ENCODE results near the gene RAMP1.

The RAMP1 gene

DNA sequence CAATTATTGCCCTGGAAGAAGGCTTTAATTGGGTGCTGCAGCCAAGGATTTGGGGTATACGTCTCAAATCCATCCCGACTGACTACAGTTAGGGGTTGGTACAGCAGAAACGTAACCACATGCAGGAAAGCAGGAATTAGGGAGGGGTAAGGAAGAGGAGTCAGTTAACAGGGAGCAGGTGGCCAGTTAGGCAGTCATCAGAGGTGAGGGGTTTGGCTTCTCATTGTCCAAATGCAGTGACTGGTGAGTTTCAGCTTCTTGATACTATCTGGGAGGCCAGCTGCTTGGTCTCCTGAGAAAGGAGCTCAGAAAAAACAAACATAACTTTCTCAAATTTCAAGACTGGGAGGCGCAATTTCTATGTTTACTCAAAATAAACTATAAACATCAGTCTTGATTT, 68.6 kb downstream of the RAMP1 start:
- H3K27me3 Mint-ChIP-seq = no peaks in the 10 kb centered on the region
- H3K4me3 Mint-ChIP-seq = no peak overlapping the region
- no peaks in the 10 kb centered on the region for H3K9me3 Mint-ChIP-seq
- DNase-seq = no peak
- peaks cover 14% of the 10 kb centered on the region in 2 donors for H3K4me1 Mint-ChIP-seq (ENCODE audit: low read depth in 2 of 2)
- H3K36me3 Mint-ChIP-seq (ENCODE audit: insufficient read depth) = peaks cover 2% of the 10 kb centered on the region
- H3K27ac Mint-ChIP-seq = no peak overlapping the region
- no peak for ATAC-seq (replicated peaks)

GRCh38 chr2:237929979-237930378, 70.6 kb downstream of the RAMP1 start:
- no peaks in the 10 kb centered on the region for H3K9me3 Mint-ChIP-seq
- no peak overlapping the region for H3K27ac Mint-ChIP-seq
- no peak overlapping the region for H3K4me3 Mint-ChIP-seq

GRCh38 chr2:237931205-237931721, 71.8 kb downstream of the RAMP1 start:
- ATAC-seq (replicated peaks) = no peak
- no peaks in the 10 kb centered on the region for H3K9me3 Mint-ChIP-seq
- peaks cover 8 to 14% of the 10 kb centered on the region in 2 donors for H3K27me3 Mint-ChIP-seq
- H3K27ac Mint-ChIP-seq = no peak overlapping the region
- H3K36me3 Mint-ChIP-seq (ENCODE audit: insufficient read depth) = peaks cover 2% of the 10 kb centered on the region
- H3K4me3 Mint-ChIP-seq = no peak overlapping the region
- H3K4me1 Mint-ChIP-seq (ENCODE audit: low read depth in 2 of 2) = peaks cover 1 to 10% of the 10 kb centered on the region in 2 donors
- no peak for DNase-seq

More at GRCh38 chr2:237929979-237930378, 70.6 kb downstream of the RAMP1 start:
- no peak for DNase-seq
- Mint-ChIP-seq H3K36me3 (ENCODE audit: insufficient read depth) (peaks cover 2% of the 10 kb centered on the region), H3K4me1 (ENCODE audit: low read depth in 2 of 2) (peaks cover 11% of the 10 kb centered on the region in 2 donors), H3K27me3 (peaks cover 8 to 14% of the 10 kb centered on the region in 2 donors)
- ATAC-seq (replicated peaks) = no peak

- H3K27ac Mint-ChIP-seq = no peak overlapping the region
- H3K4me1 Mint-ChIP-seq (ENCODE audit: low read depth in 2 of 2) = peaks cover 0 to 6% of the 10 kb centered on the region in 2 donors
- H3K4me3 Mint-ChIP-seq = no peak overlapping the region
- no peaks in the 10 kb centered on the region for H3K9me3 Mint-ChIP-seq
- H3K36me3 Mint-ChIP-seq (ENCODE audit: insufficient read depth) = peaks cover 2% of the 10 kb centered on the region
- no peak for DNase-seq
- peaks cover 8 to 14% of the 10 kb centered on the region in 2 donors for H3K27me3 Mint-ChIP-seq
- ATAC-seq (replicated peaks) = no peak
Observed at GRCh38 chr2:237932731-237933131, 73.3 kb downstream of the RAMP1 start.

DNA sequence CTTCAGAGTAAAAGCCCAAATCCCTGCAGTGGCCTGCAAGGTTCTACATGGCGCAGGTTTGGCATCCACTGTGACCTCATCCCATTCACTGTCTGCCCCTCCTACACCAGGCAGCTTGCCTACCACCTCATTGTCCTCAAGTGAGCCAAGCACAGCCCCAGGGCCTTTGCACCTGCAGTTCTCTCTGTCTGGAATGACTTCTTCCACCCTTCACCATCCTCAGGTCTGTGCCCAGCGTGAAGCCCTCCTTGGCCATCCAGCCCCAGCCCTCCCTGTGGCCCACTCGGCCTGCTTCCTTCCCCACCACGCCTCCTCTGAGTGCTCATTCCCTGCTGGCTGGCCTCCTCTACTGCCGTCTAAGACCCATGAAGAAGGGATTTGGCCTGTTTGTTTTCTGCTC, 74.8 kb downstream of the RAMP1 start:
- H3K27ac Mint-ChIP-seq = peak overlapping the region in 1 of 2 donors; percentile 54

DNA sequence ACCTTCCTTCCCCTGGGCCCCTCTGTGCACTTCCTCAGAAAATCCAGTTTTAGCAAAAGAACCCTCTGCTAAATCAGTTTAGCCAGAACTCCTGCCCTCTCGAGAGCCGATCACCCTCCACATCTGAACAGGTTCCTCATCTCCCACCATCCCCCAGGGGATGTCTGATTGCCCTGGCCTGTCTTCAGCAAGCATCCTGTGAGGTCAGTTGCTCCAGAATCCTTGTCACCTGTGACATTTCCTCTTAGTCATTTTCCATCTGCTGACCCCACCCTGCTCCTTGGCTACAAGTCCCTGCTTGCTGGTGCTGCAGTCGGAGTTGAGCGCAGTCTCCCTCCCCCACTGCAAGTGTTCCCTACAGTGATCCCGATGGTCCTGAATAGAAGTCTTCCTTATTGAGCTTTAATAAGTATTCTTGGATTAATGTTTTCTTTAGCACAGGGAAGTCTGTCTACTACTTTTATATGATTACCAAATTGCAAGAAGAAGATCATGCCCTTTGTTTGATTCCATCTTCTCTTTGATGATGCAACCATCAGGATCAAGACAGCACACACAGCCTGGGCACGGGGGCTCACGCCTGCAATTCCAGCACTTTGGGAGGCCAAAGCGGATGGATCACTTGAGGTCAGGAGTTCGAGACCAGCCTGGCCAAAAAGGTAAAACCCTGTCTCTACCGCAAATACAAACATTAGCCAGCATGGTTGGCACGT, 76.5 kb downstream of the RAMP1 start:
- H3K4me1 Mint-ChIP-seq (ENCODE audit: low read depth in 2 of 2) = peaks cover 10 to 14% of the 10 kb centered on the region in 2 donors
- DNase-seq = no peak
- ATAC-seq (replicated peaks) = no peak
- peaks cover 8 to 14% of the 10 kb centered on the region in 2 donors for H3K27me3 Mint-ChIP-seq
- H3K4me3 Mint-ChIP-seq = no peak overlapping the region
- H3K27ac Mint-ChIP-seq = no peak overlapping the region
- no peaks in the 10 kb centered on the region for H3K36me3 Mint-ChIP-seq (ENCODE audit: insufficient read depth)
- peaks cover 0 to 6% of the 10 kb centered on the region in 2 donors for H3K9me3 Mint-ChIP-seq

More for the DNA sequence above, 74.8 kb downstream of the RAMP1 start:
- no peak overlapping the region for H3K4me3 Mint-ChIP-seq
- H3K36me3 Mint-ChIP-seq (ENCODE audit: insufficient read depth) = peaks cover 2% of the 10 kb centered on the region
- DNase-seq = no peak
- ATAC-seq (replicated peaks) = no peak
- H3K27me3 Mint-ChIP-seq = peaks cover 8 to 14% of the 10 kb centered on the region in 2 donors
- no peaks in the 10 kb centered on the region for H3K9me3 Mint-ChIP-seq
- peaks cover 3 to 5% of the 10 kb centered on the region in 2 donors for H3K4me1 Mint-ChIP-seq (ENCODE audit: low read depth in 2 of 2)

DNA sequence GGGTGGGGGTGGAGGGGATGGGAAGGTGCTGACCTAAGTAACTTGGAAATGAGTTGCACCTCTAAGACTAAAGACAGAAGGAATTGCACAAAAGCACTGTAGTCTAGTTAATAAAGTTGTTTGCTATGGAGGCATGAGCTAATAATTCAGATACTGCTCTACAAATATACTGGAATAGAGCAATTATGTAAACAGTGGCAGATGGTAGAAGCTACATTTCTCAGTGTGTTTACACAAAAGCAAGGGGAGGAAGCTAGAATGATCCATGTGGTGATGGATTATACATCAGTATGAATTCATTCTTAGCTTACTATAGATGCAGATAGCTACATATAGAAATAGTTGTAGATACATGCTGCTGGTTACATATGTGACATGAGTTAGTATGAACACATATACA, 79.8 kb downstream of the RAMP1 start:
- DNase-seq (no peak), ATAC-seq (replicated peaks) (no peak)
- Mint-ChIP-seq H3K27me3 (peaks cover 0 to 4% of the 10 kb centered on the region in 2 donors), H3K27ac (no peak overlapping the region), H3K4me1 (ENCODE audit: low read depth in 2 of 2) (peaks cover 32 to 39% of the 10 kb centered on the region in 2 donors), H3K36me3 (ENCODE audit: insufficient read depth) (no peaks in the 10 kb centered on the region), H3K4me3 (no peak overlapping the region), H3K9me3 (peaks cover 0 to 6% of the 10 kb centered on the region in 2 donors)

GRCh38 chr2:237940828-237941227, 81.4 kb downstream of the RAMP1 start:
- Mint-ChIP-seq H3K27me3 (no peaks in the 10 kb centered on the region), H3K27ac (peak overlapping the region; percentile 96 to 98), H3K4me1 (ENCODE audit: low read depth in 2 of 2) (peaks cover 44 to 48% of the 10 kb centered on the region in 2 donors), H3K4me3 (peak overlapping the region in 1 of 2 donors; percentile 70), H3K9me3 (peaks cover 2 to 15% of the 10 kb centered on the region in 2 donors), H3K36me3 (ENCODE audit: insufficient read depth) (no peaks in the 10 kb centered on the region)
- DNase-seq = no peak
- ATAC-seq (replicated peaks) = no peak

- Mint-ChIP-seq H3K4me1 (ENCODE audit: low read depth in 2 of 2) (peaks cover 46 to 52% of the 10 kb centered on the region in 2 donors), H3K36me3 (ENCODE audit: insufficient read depth) (no peaks in the 10 kb centered on the region), H3K27me3 (no peaks in the 10 kb centered on the region), H3K4me3 (peak overlapping the region; percentile 67 to 70), H3K9me3 (peaks cover 2 to 19% of the 10 kb centered on the region in 2 donors), H3K27ac (peak overlapping the region; percentile 96 to 98)
- DNase-seq (no peak), ATAC-seq (replicated peaks) (no peak)
Observed at GRCh38 chr2:237941239-237941638, 81.8 kb downstream of the RAMP1 start.

DNA sequence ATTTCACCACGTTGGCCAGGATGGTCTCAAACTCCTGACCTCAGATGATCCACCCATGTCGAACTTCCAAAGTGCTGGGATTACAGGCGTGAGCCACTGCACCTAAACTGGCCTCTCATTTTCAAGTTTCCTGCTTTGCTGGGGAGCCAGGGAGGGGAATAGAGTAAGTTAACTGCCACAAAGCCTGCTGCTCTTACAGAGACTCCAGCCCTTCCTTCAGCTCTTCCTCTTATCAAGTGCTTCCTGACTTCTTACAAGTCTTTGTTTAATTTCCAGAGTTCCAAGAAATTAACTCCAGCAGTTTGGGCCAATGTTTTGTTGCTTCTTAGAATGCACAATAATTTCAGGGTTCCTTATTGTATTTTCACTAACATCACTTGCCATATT, 83.1 kb downstream of the RAMP1 start:
- no peak for ATAC-seq (replicated peaks)
- peak overlapping the region; percentile 96 to 98 for H3K27ac Mint-ChIP-seq

GRCh38 chr2:237943395-237944094, 84.1 kb downstream of the RAMP1 start:
- Mint-ChIP-seq H3K27ac (peak overlapping the region; percentile 96 to 98), H3K36me3 (ENCODE audit: insufficient read depth) (peaks cover 3% of the 10 kb centered on the region), H3K4me3 (peak overlapping the region; percentile 67 to 70), H3K4me1 (ENCODE audit: low read depth in 2 of 2) (peaks cover 50 to 64% of the 10 kb centered on the region in 2 donors), H3K27me3 (no peaks in the 10 kb centered on the region), H3K9me3 (peaks cover 4 to 19% of the 10 kb centered on the region in 2 donors)
- ATAC-seq (replicated peaks) (no peak), DNase-seq (no peak)

More for the DNA sequence above, 83.1 kb downstream of the RAMP1 start:
- H3K27me3 Mint-ChIP-seq = no peaks in the 10 kb centered on the region
- H3K9me3 Mint-ChIP-seq = peaks cover 4 to 19% of the 10 kb centered on the region in 2 donors
- H3K4me1 Mint-ChIP-seq (ENCODE audit: low read depth in 2 of 2) = peaks cover 50 to 62% of the 10 kb centered on the region in 2 donors
- peak overlapping the region; percentile 67 to 70 for H3K4me3 Mint-ChIP-seq
- DNase-seq = no peak
- H3K36me3 Mint-ChIP-seq (ENCODE audit: insufficient read depth) = peaks cover 3% of the 10 kb centered on the region

- no peaks in the 10 kb centered on the region for H3K27me3 Mint-ChIP-seq
- no peak for DNase-seq
- ATAC-seq (replicated peaks) = no peak
- peak overlapping the region; percentile 62 for H3K4me3 Mint-ChIP-seq
- peaks cover 3% of the 10 kb centered on the region for H3K36me3 Mint-ChIP-seq (ENCODE audit: insufficient read depth)
- H3K9me3 Mint-ChIP-seq = peaks cover 4 to 19% of the 10 kb centered on the region in 2 donors
- H3K27ac Mint-ChIP-seq = peak overlapping the region; percentile 96 to 98
- H3K4me1 Mint-ChIP-seq (ENCODE audit: low read depth in 2 of 2) = peaks cover 50 to 57% of the 10 kb centered on the region in 2 donors
Observed at GRCh38 chr2:237944302-237944701, 84.9 kb downstream of the RAMP1 start.

- Mint-ChIP-seq H3K9me3 (peaks cover 4 to 13% of the 10 kb centered on the region in 2 donors), H3K4me1 (ENCODE audit: low read depth in 2 of 2) (peaks cover 41 to 45% of the 10 kb centered on the region in 2 donors), H3K4me3 (peak overlapping the region; percentile 35 to 67), H3K27me3 (no peaks in the 10 kb centered on the region), H3K36me3 (ENCODE audit: insufficient read depth) (peaks cover 3% of the 10 kb centered on the region), H3K27ac (peak overlapping the region in 1 of 2 donors; percentile 83)
- no peak for DNase-seq
- ATAC-seq (replicated peaks) = no peak
Observed at GRCh38 chr2:237946423-237946822, 87.0 kb downstream of the RAMP1 start.

Measured in effector memory CD8-positive, alpha-beta T cell (primary cell).